ENCODE data around the gene CAMK2N1. TPM values are rescaled to one million over a fixed set of nuclear protein-coding genes. Genes with fewer than 3 reads are reported as not detected.

CAMK2N1 gene
- total RNA-seq, 1 donor from 2014 or later = 7.9 TPM

GRCh38 chr1:20474996-20475395 is 11.0 kb downstream of the CAMK2N1 start:
- TF ChIP-seq, protein P1, sequence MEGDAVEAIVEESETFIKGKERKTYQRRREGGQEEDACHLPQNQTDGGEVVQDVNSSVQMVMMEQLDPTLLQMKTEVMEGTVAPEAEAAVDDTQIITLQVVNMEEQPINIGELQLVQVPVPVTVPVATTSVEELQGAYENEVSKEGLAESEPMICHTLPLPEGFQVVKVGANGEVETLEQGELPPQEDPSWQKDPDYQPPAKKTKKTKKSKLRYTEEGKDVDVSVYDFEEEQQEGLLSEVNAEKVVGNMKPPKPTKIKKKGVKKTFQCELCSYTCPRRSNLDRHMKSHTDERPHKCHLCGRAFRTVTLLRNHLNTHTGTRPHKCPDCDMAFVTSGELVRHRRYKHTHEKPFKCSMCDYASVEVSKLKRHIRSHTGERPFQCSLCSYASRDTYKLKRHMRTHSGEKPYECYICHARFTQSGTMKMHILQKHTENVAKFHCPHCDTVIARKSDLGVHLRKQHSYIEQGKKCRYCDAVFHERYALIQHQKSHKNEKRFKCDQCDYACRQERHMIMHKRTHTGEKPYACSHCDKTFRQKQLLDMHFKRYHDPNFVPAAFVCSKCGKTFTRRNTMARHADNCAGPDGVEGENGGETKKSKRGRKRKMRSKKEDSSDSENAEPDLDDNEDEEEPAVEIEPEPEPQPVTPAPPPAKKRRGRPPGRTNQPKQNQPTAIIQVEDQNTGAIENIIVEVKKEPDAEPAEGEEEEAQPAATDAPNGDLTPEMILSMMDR (IDR thresholded peaks at IDR 0.05; ENCODE audit: borderline replicate concordance) = no peak
- DNase-seq = no peak
- peaks cover 24% of the 10 kb centered on the region for H3K4me1 ChIP-seq
- H3K36me3 ChIP-seq = no peaks in the 10 kb centered on the region
- no peak overlapping the region for H3K27ac ChIP-seq (replicated peaks)
- intact Hi-C loops (cut with micrococcal nuclease) = no loop called here
- H3K27me3 ChIP-seq (ENCODE audit: low read depth) = peaks cover 76% of the 10 kb centered on the region
- H3K9me3 ChIP-seq (replicated peaks) = no peaks in the 10 kb centered on the region
- H3K4me3 ChIP-seq = no peak overlapping the region

DNA sequence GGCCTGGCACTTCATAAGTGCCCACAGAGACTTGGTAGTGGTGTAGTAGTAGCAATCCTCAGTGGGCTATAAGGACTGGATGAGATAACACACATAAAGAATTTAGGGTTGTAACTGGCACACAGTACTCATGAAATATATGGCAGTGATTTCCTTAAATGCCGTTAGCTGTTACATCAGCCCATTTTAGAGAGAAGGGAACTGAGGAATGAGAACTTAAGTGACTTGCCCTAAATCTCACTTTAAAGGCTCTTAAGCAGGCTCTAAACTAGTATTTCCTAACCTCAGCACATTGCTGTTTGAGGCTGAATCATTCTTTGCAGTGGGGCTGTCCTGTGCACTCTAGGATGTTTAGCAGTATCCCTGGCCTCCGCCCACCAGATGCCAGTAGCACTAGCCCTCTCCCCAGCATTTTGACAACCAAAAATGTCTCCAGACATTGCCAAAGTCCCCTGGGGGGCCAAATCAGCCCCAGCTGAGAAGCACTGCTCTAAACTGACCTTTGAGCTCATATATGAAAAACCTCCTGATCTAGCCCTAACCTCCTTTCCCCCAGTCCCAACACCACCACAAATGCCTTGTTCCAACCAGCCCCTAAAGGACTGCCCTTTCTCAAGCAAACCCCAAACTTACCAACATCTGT is 11.6 kb downstream of the CAMK2N1 start:
- Histone ChIP-seq H3K27ac (replicated peaks) (no peak overlapping the region), H3K4me3 (no peak overlapping the region), H3K4me1 (peaks cover 24% of the 10 kb centered on the region), H3K36me3 (no peaks in the 10 kb centered on the region), H3K9me3 (replicated peaks) (no peaks in the 10 kb centered on the region), H3K27me3 (ENCODE audit: low read depth) (peaks cover 71% of the 10 kb centered on the region)
- intact Hi-C loops (cut with micrococcal nuclease) = no loop called here
- no peak for DNase-seq
- TF ChIP-seq, protein P1 (IDR thresholded peaks at IDR 0.05; ENCODE audit: borderline replicate concordance) = no peak

DNA sequence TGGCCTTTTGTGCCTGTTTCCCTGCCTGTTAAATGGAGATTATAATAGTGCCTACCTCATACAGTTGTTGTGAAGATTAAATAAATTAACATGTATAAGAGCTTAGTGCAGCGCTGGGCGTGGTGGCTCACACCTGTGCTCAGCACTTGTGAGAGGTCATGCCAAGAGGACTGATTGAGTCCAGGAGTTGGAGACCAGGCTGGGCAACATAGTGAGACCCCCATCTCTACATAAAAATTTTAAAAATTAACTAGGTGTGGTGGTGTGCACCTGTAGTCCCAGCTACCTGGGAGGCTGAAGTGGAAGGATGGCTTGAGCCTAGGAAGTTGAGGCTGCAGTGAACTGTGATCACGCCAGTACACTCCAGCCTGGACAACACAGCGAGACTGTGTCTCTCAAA is 12.1 kb downstream of the CAMK2N1 start:
- peaks cover 24% of the 10 kb centered on the region for H3K4me1 ChIP-seq
- H3K27ac ChIP-seq (replicated peaks) = no peak overlapping the region
- DNase-seq = no peak
- H3K9me3 ChIP-seq (replicated peaks) = no peaks in the 10 kb centered on the region
- peaks cover 65% of the 10 kb centered on the region for H3K27me3 ChIP-seq (ENCODE audit: low read depth)
- TF ChIP-seq, protein P1 (IDR thresholded peaks at IDR 0.05; ENCODE audit: borderline replicate concordance) = no peak
- H3K36me3 ChIP-seq = no peaks in the 10 kb centered on the region
- intact Hi-C loops (cut with micrococcal nuclease) = no loop called here
- H3K4me3 ChIP-seq = no peak overlapping the region

DNA sequence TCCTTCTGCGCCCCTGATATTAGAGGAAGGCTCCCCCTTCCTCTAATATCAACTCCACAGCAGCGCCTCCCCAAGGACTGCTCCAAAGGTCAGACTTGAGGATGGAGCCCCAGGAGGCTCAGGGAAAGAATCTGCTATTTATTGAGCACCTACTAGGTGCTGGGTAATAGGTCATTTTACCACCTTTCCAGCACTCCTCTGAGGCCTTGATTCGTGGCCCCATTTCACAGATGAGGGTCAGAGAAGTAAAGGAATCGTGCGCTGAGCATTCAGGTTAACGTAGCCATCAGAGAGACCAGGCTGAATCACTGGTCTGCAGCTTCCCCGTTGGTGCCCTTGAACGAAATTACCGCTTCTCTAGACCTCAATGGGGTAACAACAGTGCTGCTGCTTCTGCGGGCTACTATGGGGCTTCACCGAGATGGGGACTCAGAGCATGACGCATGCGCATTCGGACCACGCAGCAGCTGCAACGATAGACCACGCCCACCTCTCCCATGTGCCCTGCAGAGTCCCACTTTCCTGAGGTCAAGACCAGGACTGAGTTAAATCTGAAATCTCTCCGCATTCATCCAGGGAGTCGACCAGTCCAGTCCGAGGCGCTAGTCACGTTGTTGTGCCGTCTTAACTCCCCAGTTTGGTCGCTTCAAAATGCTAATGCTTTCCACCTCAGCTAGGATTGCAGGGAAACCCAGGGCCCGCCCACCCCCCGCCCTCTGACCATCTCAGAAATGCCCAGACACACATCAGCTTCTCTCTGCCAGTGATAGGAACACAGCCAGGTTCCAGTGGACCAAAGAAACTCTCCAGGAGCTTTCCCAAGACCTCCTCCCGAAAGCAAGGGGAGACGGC is 12.9 kb downstream of the CAMK2N1 start:
- Histone ChIP-seq H3K27me3 (ENCODE audit: low read depth) (peaks cover 64% of the 10 kb centered on the region), H3K4me3 (no peak overlapping the region), H3K9me3 (replicated peaks) (no peaks in the 10 kb centered on the region), H3K36me3 (no peaks in the 10 kb centered on the region), H3K27ac (replicated peaks) (no peak overlapping the region), H3K4me1 (peaks cover 24% of the 10 kb centered on the region)
- TF ChIP-seq, protein P1 (IDR thresholded peaks at IDR 0.05; ENCODE audit: borderline replicate concordance) = no peak
- peak; percentile 70 for DNase-seq
- intact Hi-C loops (cut with micrococcal nuclease) = no loop called here

DNA sequence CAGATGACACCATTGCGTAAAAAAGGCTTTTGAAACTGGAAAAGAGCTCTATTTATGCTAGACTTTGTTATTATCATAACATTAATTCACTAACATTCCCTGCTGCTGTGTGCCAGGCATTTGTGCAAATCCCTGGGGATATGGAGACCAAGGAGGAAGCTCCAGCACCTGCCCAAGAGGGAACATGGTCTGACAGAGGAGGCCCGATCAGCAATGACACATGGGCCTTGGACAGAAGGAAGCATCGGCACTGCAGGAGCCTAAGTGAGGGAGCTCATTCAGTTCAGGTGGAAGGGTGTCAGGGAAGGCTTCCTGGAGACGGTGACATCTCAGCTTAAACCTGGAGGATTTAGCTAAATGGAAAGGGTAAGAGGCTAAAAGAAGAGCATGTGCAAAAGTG is 13.9 kb downstream of the CAMK2N1 start:
- Histone ChIP-seq H3K9me3 (replicated peaks) (no peaks in the 10 kb centered on the region), H3K36me3 (no peaks in the 10 kb centered on the region), H3K27me3 (ENCODE audit: low read depth) (peaks cover 64% of the 10 kb centered on the region), H3K27ac (replicated peaks) (no peak overlapping the region), H3K4me1 (peaks cover 19% of the 10 kb centered on the region), H3K4me3 (no peak overlapping the region)
- TF ChIP-seq, protein P1 (IDR thresholded peaks at IDR 0.05; ENCODE audit: borderline replicate concordance) = no peak
- no peak for DNase-seq
- intact Hi-C loops (cut with micrococcal nuclease) = no loop called here
